Gastroesophageal sphincter (tissue), 4 donors: ENCODE data around the gene VIPR1. TPM values are rescaled to one million over a fixed set of nuclear protein-coding genes. Genes with fewer than 3 reads are reported as not detected.

Experiments
- ATAC-seq: fragments of 150-250 bp; one replicate; pipeline ENCODE4 v1.9.1; 2016; ENCODE audit warnings: mild to moderate bottlenecking, moderate library complexity
- H3K27ac ChIP-seq, 4 donors: fragments of 200-600 bp; sonication (generic) in 3 of 4; 1 replicate in 3 of 4; 2 replicates in 1 of 4; pipeline ENCODE4 v1.5.1; 2016 to 2019
- H3K27me3 ChIP-seq: fragments of 200-600 bp; sonication (generic); one replicate; pipeline ENCODE4 v1.5.1; 2019
- H3K36me3 ChIP-seq, 2 donors: fragments of 200-600 bp; sonication (generic); one replicate each; pipeline ENCODE4 v1.5.1; 2019; ENCODE audit warnings: control low read depth in 1 of 2
- H3K4me1 ChIP-seq, 3 donors: fragments of 200-600 bp; sonication (generic); 1 replicate in 2 of 3; 2 replicates in 1 of 3; pipeline ENCODE4 v1.5.1; 2016 to 2019; ENCODE audit warnings: control low read depth in 2 of 3
- H3K4me3 ChIP-seq, 2 donors: fragments of 200-600 bp; sonication (generic); one replicate each; pipeline ENCODE4 v1.5.1; 2019; ENCODE audit warnings: mild to moderate bottlenecking in 1 of 2, moderate library complexity in 1 of 2
- H3K9me3 ChIP-seq, 3 donors: fragments of 200-600 bp; sonication (generic); one replicate each; pipeline ENCODE4 v1.5.1; 2017 to 2019; ENCODE audit warnings: control low read depth in 2 of 3
- CTCF ChIP-seq, 4 experiments: fragments of 200-600 bp in 2 of 4; fragments of 450-650 bp in 2 of 4; sonication (generic) in 1 of 4; IDR thresholded peaks; one replicate each; pipeline ENCODE4 v1.5.1; 2017 to 2019; ENCODE audit warnings: antibody characterized with exemption in 4 of 4, mild to moderate bottlenecking in 2 of 4, moderate library complexity in 2 of 4
- EP300 ChIP-seq: sonication (generic); formaldehyde crosslinking; IDR thresholded peaks from one replicate; pipeline ENCODE4 v1.6.1; 2017; ENCODE audit warnings: antibody characterized with exemption, mild to moderate bottlenecking
- POLR2A ChIP-seq, 2 donors: fragments of 450-650 bp; IDR thresholded peaks; one replicate each; pipeline ENCODE4 v1.6.1; 2017; ENCODE audit warnings: antibody characterized with exemption in 2 of 2, mild to moderate bottlenecking in 2 of 2, moderate library complexity in 1 of 2
- POLR2AphosphoS5 ChIP-seq: sonication (generic); formaldehyde crosslinking; IDR thresholded peaks from one replicate; pipeline ENCODE4 v1.6.1; 2017; ENCODE audit warnings: antibody characterized with exemption
- WGBS, 2 donors: methylation state at CpG; one replicate each; pipeline ENCODE4 v1.1.5; 2018; ENCODE audit warnings: low coverage in 1 of 2; 5-methylcytosine and 5-hydroxymethylcytosine counted together
- total RNA-seq, 4 donors: library from RNA; depleted of rRNA; stranded (reverse); fragments of >200 nt; gene quantifications; one replicate each; pipeline ENCODE4 v1.1.0, GENCODE V29; 2016

VIPR1 gene
- total RNA-seq, 4 donors from 2014 or later: 3.8 to 9.5 (median 5.9) TPM

DNA sequence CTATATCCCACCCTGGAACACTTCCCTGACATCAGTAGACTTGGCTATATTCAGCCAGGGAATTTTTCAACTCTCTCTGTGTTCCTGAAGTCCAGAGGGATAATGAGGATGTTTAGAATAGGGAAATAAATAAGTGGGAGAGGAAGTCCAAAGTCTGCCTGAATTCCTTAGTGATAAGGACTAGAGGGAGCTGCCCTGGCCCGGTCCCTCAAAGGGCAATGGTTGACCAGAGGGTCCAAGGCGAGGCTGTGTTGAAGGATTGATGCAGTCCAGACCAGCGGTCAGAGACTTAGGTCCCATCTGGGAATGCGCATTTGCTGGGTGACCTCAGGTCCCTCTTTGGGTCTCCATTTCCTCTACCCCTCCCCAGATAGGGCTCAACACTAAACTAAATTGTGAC lies 7.9 kb downstream of the VIPR1 start:
- Histone ChIP-seq H3K27me3 (peaks cover 12% of the 10 kb centered on the region), H3K36me3 (no peaks in the 10 kb centered on the region), H3K4me3 (no peak overlapping the region), H3K27ac (no peak overlapping the region), H3K9me3 (no peaks in the 10 kb centered on the region), H3K4me1 (no peaks in the 10 kb centered on the region)
- no peak for TF ChIP-seq POLR2A (IDR thresholded peaks at IDR 0.05)
- no peak for TF ChIP-seq POLR2AphosphoS5
- no peak for TF ChIP-seq CTCF (IDR thresholded peaks at IDR 0.05)
- TF ChIP-seq EP300: no peak
- ATAC-seq: no peak
- 63 to 94% methylated on average over 3 of the region's 4 CpGs for WGBS, 2 donors

GRCh38 chr3:42511201-42511600 lies 8.8 kb downstream of the VIPR1 start:
- Histone ChIP-seq H3K4me3 (no peak overlapping the region), H3K36me3 (no peaks in the 10 kb centered on the region), H3K9me3 (no peaks in the 10 kb centered on the region), H3K4me1 (no peaks in the 10 kb centered on the region), H3K27ac (no peak overlapping the region), H3K27me3 (peaks cover 12% of the 10 kb centered on the region)
- WGBS, 2 donors: 78 to 100% methylated on average over 1 of the region's 1 CpG
- no peak for TF ChIP-seq POLR2A (IDR thresholded peaks at IDR 0.05)
- no peak for TF ChIP-seq POLR2AphosphoS5
- no peak for TF ChIP-seq CTCF (IDR thresholded peaks at IDR 0.05)
- no peak for TF ChIP-seq EP300
- no peak for ATAC-seq

DNA sequence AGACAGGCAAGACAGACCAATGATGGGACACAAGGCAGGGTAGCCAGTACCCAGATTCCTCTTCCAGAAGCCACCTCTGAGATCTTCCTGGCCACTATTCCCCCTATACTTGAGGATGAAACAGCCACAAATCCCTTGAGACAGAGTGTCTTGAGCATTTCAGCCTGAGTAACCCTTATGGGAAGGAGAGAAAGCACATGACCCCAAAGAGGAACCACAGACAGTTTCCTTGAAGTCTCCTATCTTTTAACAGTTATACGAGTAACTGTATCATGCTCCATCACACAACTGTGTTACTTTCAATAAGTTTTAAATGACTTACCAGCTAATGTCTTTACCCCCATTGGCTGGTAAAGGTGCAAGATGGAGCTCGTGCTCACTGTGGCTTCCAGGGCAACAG lies 9.3 kb downstream of the VIPR1 start:
- Histone ChIP-seq H3K27me3 (peaks cover 12% of the 10 kb centered on the region), H3K27ac (no peak overlapping the region), H3K4me1 (no peaks in the 10 kb centered on the region), H3K4me3 (no peak overlapping the region), H3K9me3 (no peaks in the 10 kb centered on the region), H3K36me3 (no peaks in the 10 kb centered on the region)
- no peak for TF ChIP-seq CTCF (IDR thresholded peaks at IDR 0.05)
- TF ChIP-seq POLR2A (IDR thresholded peaks at IDR 0.05): no peak
- no peak for TF ChIP-seq EP300
- no peak for TF ChIP-seq POLR2AphosphoS5
- no peak for ATAC-seq
- 50 to 94% methylated on average over 1 to 2 of the region's 2 CpGs for WGBS, 2 donors

- Histone ChIP-seq H3K9me3 (no peaks in the 10 kb centered on the region), H3K4me1 (no peaks in the 10 kb centered on the region), H3K4me3 (no peak overlapping the region), H3K27me3 (peaks cover 12% of the 10 kb centered on the region), H3K27ac (no peak overlapping the region), H3K36me3 (no peaks in the 10 kb centered on the region)
- WGBS, 2 donors: no CpG with 5 or more reads among the region's 3 CpGs
- ATAC-seq: no peak
- TF ChIP-seq POLR2AphosphoS5: no peak
- no peak for TF ChIP-seq CTCF (IDR thresholded peaks at IDR 0.05)
- TF ChIP-seq EP300: no peak
- no peak for TF ChIP-seq POLR2A (IDR thresholded peaks at IDR 0.05)
These were observed 10.7 kb downstream of the VIPR1 start for GRCh38 chr3:42513121-42513520.

DNA sequence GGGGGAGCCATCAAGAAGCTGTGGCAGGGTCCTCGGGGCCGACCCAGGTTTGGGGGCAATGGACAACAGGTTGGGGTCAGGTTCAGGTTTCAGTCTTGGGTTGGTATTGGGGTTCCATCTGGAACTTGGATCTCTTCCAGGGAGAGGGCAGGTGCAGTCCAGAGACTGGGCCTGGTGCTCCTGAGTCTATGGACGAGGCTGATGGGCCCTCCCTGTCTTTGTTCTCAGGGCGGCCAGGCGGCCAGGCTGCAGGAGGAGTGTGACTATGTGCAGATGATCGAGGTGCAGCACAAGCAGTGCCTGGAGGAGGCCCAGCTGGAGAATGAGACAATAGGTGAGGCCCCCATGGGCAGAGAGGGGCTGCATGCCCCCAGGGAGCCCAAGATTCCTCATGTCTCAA lies 11.1 kb downstream of the VIPR1 start:
- TF ChIP-seq EP300 (no peak), CTCF (IDR thresholded peaks at IDR 0.05) (no peak), POLR2AphosphoS5 (no peak), POLR2A (IDR thresholded peaks at IDR 0.05) (no peak)
- no peak for ATAC-seq
- H3K27ac ChIP-seq: no peak overlapping the region

More for the DNA sequence above, 11.1 kb downstream of the VIPR1 start:
- Histone ChIP-seq H3K4me3 (no peak overlapping the region), H3K4me1 (no peaks in the 10 kb centered on the region), H3K9me3 (no peaks in the 10 kb centered on the region), H3K27me3 (peaks cover 12% of the 10 kb centered on the region), H3K36me3 (no peaks in the 10 kb centered on the region)
- 100% methylated on average over 1 of the region's 6 CpGs; no CpG with 5 or more reads in 1 of the 2 donors for WGBS, 2 donors
